IgD-negative memory B cell (primary cell): ENCODE data around the gene BUD23. TPM values are rescaled to one million over a fixed set of nuclear protein-coding genes. Genes with fewer than 3 reads are reported as not detected.
A peak's percentile ranks its signal among the peaks of the same experiment; 100 is the strongest.

Experiments
- H3K27ac Mint-ChIP-seq, 3 donors: one replicate each; pipeline ENCODE4 v1.8.0; 2020 to 2022; ENCODE audit warnings: mild to moderate bottlenecking in 3 of 3, mixed read lengths in 3 of 3, moderate library complexity in 1 of 3
- H3K27me3 Mint-ChIP-seq: one replicate; pipeline ENCODE4 v1.8.0; 2021; ENCODE audit warnings: mixed read lengths
- H3K36me3 Mint-ChIP-seq: one replicate; pipeline ENCODE4 v1.8.0; 2020; ENCODE audit warnings: mild to moderate bottlenecking, mixed read lengths
- H3K4me1 Mint-ChIP-seq, 3 donors: one replicate each; pipeline ENCODE4 v1.8.0; 2020 to 2022; ENCODE audit warnings: mixed read lengths in 3 of 3, mild to moderate bottlenecking in 1 of 3
- H3K4me3 Mint-ChIP-seq, 4 donors: one replicate each; pipeline ENCODE4 v1.8.0; 2020 to 2022; ENCODE audit warnings: mild to moderate bottlenecking in 4 of 4, mixed read lengths in 4 of 4, moderate library complexity in 3 of 4
- H3K9me3 Mint-ChIP-seq, 3 donors: one replicate each; pipeline ENCODE4 v1.8.0; 2020 to 2021; ENCODE audit warnings: mixed read lengths in 3 of 3, mild to moderate bottlenecking in 1 of 3
- polyA plus RNA-seq: library from polyadenylated mRNA; unstranded; fragments of 300-500 nt; fragmentation: Illumina TruSeq; gene quantifications from one replicate; pipeline ENCODE4 v1.2.3, GENCODE V29; 2021

BUD23 gene
- polyA plus RNA-seq, 1 donor from 2014 or later = 137 TPM

GRCh38 chr7:73742753-73743641, 59.6 kb downstream of the BUD23 start:
- Mint-ChIP-seq H3K4me1 (peaks cover 0 to 5% (median 2%) of the 10 kb centered on the region in 3 donors), H3K27ac (peak overlapping the region in 2 of 3 donors; percentile 32 to 64), H3K4me3 (peak overlapping the region in 2 of 4 donors; percentile 7 to 37), H3K9me3 (no peaks in the 10 kb centered on the region), H3K36me3 (peaks cover 2% of the 10 kb centered on the region), H3K27me3 (no peaks in the 10 kb centered on the region)

DNA sequence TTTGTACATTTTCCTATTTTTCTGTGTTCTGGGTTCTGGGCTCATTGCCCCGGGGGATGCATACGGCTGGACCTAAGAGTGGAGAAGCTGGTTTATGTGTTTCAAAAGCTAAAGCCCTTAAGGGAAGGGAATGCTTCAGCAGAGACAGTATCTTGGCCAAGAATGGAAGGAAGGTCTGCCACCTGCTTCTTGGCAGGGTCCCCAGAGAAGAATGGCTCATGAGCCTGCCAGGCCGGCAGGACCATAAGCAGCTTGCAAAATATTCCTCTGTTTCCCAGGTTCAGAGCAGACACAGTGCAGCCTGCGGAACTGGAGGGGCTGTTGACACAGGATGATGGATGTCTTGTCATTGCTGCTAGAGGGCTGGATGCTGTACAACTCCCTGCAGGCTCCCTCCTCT, 63.0 kb downstream of the BUD23 start:
- H3K4me3 Mint-ChIP-seq = no peak overlapping the region
- H3K9me3 Mint-ChIP-seq = no peaks in the 10 kb centered on the region
- peaks cover 4% of the 10 kb centered on the region for H3K27me3 Mint-ChIP-seq
- H3K4me1 Mint-ChIP-seq = peaks cover 0 to 1% (median 0%) of the 10 kb centered on the region in 3 donors
- peaks cover 4% of the 10 kb centered on the region for H3K36me3 Mint-ChIP-seq
- H3K27ac Mint-ChIP-seq = peak overlapping the region in 1 of 3 donors; percentile 33

Other genes starting within 250 kb of the BUD23 start
- not detected for gene FZD9, start 249.8 kb upstream of the BUD23 start, polyA plus RNA-seq
- 22.4 TPM for gene BAZ1B, start 161.3 kb upstream of the BUD23 start, polyA plus RNA-seq
- gene BCL7B, start 125.9 kb upstream of the BUD23 start, polyA plus RNA-seq = 78.5 TPM
- gene TBL2, start 105.0 kb upstream of the BUD23 start, polyA plus RNA-seq = 21.3 TPM
- not detected for gene MLXIPL, start 59.1 kb upstream of the BUD23 start, polyA plus RNA-seq
- 0.39 TPM for gene VPS37D, start 15.8 kb upstream of the BUD23 start, polyA plus RNA-seq
- gene DNAJC30, start 144 bp upstream of the BUD23 start, polyA plus RNA-seq = 11.3 TPM
- gene STX1A, start 36.1 kb downstream of the BUD23 start, polyA plus RNA-seq = 1.6 TPM
- 13.6 TPM for gene ABHD11, start 55.2 kb downstream of the BUD23 start, polyA plus RNA-seq
- gene CLDN3, start 86.7 kb downstream of the BUD23 start, polyA plus RNA-seq = not detected
- gene CLDN4, start 147.4 kb downstream of the BUD23 start, polyA plus RNA-seq = not detected
- gene METTL27, start 158.9 kb downstream of the BUD23 start, polyA plus RNA-seq = not detected
- gene TMEM270, start 177.6 kb downstream of the BUD23 start, polyA plus RNA-seq = not detected